ENCODE data around the gene PRRC2C.

Gene PRRC2C

GRCh38 chr1:171477804-171478203 is 7.5 kb upstream of the PRRC2C start:
- no peak for DNase-seq (ENCODE audit: low spot score in 2 of 2)
- Histone ChIP-seq H3K36me3 (replicated peaks) (no peaks in the 10 kb centered on the region), H3K4me1 (no peaks in the 10 kb centered on the region), H3K4me3 (no peak overlapping the region), H3K27me3 (ENCODE audit: low read depth) (peaks cover 3% of the 10 kb centered on the region; the same call in 1 of the 2 replicates), H3K9me3 (no peaks in the 10 kb centered on the region)
- in situ Hi-C loops (cut with MboI; ENCODE audit: low sequenced_read_pairs) = no loop called here

DNA sequence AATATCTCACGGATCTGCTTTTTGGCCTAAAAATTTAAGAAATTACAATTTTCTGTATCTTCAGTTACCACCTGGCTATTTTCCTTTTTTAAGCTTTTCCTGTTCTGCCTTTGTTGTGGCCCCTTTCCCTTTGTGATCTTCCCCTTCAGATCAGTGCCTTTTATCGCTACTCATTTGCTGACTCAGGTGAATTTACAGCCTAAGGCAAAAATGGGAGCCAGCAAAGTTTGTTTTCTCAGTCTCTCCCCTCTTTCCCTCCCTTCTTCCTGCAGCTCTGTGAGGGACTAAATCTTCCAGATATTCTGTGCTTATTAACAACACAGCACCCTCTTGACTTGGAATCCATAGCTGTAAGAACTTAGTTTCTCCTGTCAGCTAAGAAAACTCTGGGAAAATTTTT is 5.3 kb upstream of the PRRC2C start:
- no peak overlapping the region for H3K4me3 ChIP-seq
- DNase-seq (ENCODE audit: low spot score in 2 of 2) = no peak
- in situ Hi-C loops (cut with MboI; ENCODE audit: low sequenced_read_pairs) = no loop called here

DNA sequence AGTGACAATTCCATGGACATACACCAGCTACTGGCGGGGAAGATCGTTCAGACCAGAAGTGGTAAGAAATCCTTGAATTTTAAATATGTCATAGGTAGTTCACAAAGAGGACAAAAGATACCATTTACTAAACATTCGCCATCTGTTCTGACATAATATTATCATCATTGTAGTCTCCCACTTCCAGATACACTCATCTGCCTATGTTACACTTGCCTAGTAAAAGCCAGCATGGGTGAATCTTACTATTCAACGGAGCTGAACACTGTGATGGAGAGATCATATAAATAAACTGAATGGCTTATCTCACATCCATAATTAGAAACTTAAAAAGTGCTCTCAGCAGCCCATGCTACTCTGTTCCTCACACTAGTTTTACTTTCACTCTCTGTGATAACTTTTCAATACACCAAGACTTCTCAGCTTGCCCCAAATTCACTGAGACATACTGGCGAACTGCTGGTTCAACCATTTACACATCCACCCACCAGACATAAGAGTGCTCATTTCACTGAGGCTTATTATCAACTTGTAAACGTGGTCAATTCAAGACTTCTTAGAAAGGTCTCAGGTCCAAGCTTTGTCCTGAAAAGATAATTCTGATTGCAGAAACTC is 463 bp upstream of the PRRC2C start:
- Histone ChIP-seq H3K27me3 (ENCODE audit: low read depth) (no peaks in the 10 kb centered on the region), H3K36me3 (replicated peaks) (peaks cover 6% of the 10 kb centered on the region; the same call in 1 of the 2 replicates), H3K9me3 (no peaks in the 10 kb centered on the region), H3K4me3 (peak overlapping the region; percentile 93), H3K4me1 (peaks cover 9% of the 10 kb centered on the region)
- no peak for DNase-seq (ENCODE audit: low spot score in 2 of 2)
- in situ Hi-C loops (cut with MboI; ENCODE audit: low sequenced_read_pairs) = no loop called here

More for the DNA sequence above, 5.3 kb upstream of the PRRC2C start:
- H3K36me3 ChIP-seq (replicated peaks) = no peaks in the 10 kb centered on the region
- peaks cover 3% of the 10 kb centered on the region; the same call in 1 of the 2 replicates for H3K27me3 ChIP-seq (ENCODE audit: low read depth)
- H3K9me3 ChIP-seq = no peaks in the 10 kb centered on the region
- H3K4me1 ChIP-seq = peaks cover 4% of the 10 kb centered on the region

DNA sequence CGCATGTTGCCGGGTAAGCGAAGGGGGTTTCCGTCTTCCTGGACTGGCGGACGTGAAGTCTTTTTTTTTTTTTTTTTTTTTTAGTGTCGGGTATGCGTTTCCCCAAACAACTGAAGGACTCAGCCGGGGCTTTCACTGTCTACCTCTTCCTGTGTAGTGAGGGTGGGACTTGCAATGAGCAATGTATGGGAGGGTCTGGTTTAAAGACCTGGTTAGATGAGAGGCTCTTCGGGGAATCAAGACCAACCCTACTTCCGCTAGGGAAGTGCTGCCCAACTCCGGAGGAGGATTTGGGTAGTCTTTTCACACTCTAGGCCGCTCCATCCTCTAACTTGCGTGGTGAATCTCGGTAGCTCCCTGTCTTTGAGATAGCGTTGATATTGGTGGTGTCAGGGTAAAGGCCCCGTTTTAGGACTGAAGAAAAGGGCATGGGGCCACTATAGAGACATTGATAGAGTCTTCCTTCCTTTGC is 754 bp downstream of the PRRC2C start:
- in situ Hi-C loops (cut with MboI; ENCODE audit: low sequenced_read_pairs) = no loop called here
- Histone ChIP-seq H3K36me3 (replicated peaks) (peaks cover 9% of the 10 kb centered on the region), H3K4me1 (peaks cover 9% of the 10 kb centered on the region), H3K9me3 (no peaks in the 10 kb centered on the region), H3K27me3 (ENCODE audit: low read depth) (no peaks in the 10 kb centered on the region), H3K4me3 (peak overlapping the region; percentile 93)
- peak in 1 of 2 experiments; percentile 56 for DNase-seq (ENCODE audit: low spot score in 2 of 2)

GRCh38 chr1:171487038-171487437 is 1.7 kb downstream of the PRRC2C start:
- H3K4me3 ChIP-seq = peak overlapping the region; percentile 93

DNA sequence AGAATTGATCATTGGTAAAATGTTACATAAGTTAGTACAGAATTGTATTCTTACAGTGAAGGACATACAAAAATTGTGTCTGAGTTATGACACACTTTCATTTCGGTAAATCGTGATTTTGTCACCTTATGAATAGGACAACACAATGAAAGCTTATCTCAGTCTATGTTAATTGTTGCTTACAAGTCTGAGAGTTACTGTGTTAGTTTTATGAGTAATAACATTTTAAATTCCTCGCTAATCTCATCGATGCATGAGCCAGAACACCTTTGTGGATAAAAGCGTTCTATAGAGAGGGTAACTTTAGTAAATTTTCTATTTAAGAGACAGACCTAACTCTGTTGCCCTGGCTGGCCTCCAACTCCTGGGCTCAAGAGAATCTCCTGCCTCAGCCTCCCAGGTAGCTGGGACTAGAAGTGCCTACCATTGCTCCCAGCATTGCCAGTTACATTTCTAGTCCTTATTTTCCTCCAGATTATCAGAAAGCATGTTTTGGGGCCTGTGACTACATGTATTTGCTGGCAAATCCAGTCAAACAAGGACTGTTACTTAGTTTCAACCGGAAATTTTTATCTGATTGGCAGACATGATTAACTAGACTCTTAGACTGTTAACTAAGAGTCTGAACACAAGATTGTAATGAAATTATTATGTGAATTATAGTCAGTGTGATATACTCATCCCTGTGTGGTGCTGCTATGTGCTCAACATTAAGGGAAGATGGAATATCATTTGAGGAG is 3.0 kb downstream of the PRRC2C start:
- no peak overlapping the region for H3K4me3 ChIP-seq
- H3K9me3 ChIP-seq = no peaks in the 10 kb centered on the region
- H3K36me3 ChIP-seq (replicated peaks) = peaks cover 12% of the 10 kb centered on the region
- H3K4me1 ChIP-seq = peaks cover 9% of the 10 kb centered on the region
- H3K27me3 ChIP-seq (ENCODE audit: low read depth) = no peaks in the 10 kb centered on the region
- DNase-seq (ENCODE audit: low spot score in 2 of 2) = no peak
- in situ Hi-C loops (cut with MboI; ENCODE audit: low sequenced_read_pairs) = no loop called here

More at GRCh38 chr1:171487038-171487437, 1.7 kb downstream of the PRRC2C start:
- DNase-seq (ENCODE audit: low spot score in 2 of 2) = no peak
- Histone ChIP-seq H3K4me1 (peaks cover 9% of the 10 kb centered on the region), H3K9me3 (no peaks in the 10 kb centered on the region), H3K36me3 (replicated peaks) (peaks cover 12% of the 10 kb centered on the region), H3K27me3 (ENCODE audit: low read depth) (no peaks in the 10 kb centered on the region)
- in situ Hi-C loops (cut with MboI; ENCODE audit: low sequenced_read_pairs) = no loop called here

GRCh38 chr1:171494076-171494475 is 8.7 kb downstream of the PRRC2C start:
- peaks cover 9% of the 10 kb centered on the region for H3K36me3 ChIP-seq (replicated peaks)
- H3K27me3 ChIP-seq (ENCODE audit: low read depth) = no peaks in the 10 kb centered on the region
- DNase-seq (ENCODE audit: low spot score in 2 of 2) = no peak
- in situ Hi-C loops (cut with MboI; ENCODE audit: low sequenced_read_pairs) = no loop called here
- peaks cover 2% of the 10 kb centered on the region; the same call in 1 of the 2 replicates for H3K4me1 ChIP-seq
- H3K4me3 ChIP-seq = no peak overlapping the region
- H3K9me3 ChIP-seq = no peaks in the 10 kb centered on the region

DNA sequence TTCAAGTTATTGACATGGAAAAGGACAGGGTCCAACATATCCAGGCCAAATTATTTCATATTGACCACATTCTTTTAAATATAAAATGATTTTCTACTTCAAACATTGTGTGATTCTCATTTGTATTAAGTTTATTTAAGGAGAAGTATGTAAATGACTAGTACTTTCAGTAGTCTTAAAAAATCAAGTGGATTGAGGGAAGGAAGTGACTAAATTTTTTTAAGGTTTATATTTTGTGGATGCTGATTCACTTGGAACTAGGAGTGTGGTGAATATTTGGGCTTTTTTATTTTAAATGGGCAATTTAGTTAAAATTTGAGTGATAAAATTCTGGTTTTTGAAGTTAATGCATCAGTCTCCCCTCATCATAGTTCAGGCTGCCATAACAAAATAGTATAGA is 10.1 kb downstream of the PRRC2C start:
- Histone ChIP-seq H3K27me3 (ENCODE audit: low read depth) (no peaks in the 10 kb centered on the region), H3K9me3 (no peaks in the 10 kb centered on the region), H3K4me3 (no peak overlapping the region), H3K36me3 (replicated peaks) (peaks cover 6% of the 10 kb centered on the region; the same call in 1 of the 2 replicates), H3K4me1 (0 out of 2 replicates have a peak, but pooled peaks cover 2% of the 10 kb centered on the region)
- DNase-seq (ENCODE audit: low spot score in 2 of 2) = no peak
- in situ Hi-C loops (cut with MboI; ENCODE audit: low sequenced_read_pairs) = no loop called here

DNA sequence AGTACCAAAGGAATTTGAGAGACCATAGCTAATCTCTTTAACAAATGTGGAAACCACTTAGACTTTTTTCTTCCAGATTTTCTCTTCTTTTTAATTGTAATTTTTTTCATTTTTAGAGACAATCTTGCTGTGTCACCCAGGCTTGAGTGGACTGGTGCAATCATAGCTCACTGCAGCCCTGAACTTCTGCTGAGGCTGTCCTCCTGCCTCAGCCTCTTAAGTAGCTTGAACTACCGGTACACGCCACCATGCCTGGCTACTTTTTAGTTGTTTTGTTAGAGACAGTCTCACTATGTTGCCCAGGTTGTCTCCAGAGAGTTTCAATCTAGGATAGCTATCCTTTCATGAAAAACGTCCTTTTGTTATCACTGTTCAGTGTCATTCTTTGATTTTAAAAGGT is 15.0 kb downstream of the PRRC2C start:
- Histone ChIP-seq H3K4me3 (no peak overlapping the region), H3K36me3 (replicated peaks) (no peaks in the 10 kb centered on the region), H3K4me1 (peaks cover 7% of the 10 kb centered on the region), H3K9me3 (no peaks in the 10 kb centered on the region), H3K27me3 (ENCODE audit: low read depth) (no peaks in the 10 kb centered on the region)
- in situ Hi-C loops (cut with MboI; ENCODE audit: low sequenced_read_pairs) = no loop called here
- no peak for DNase-seq (ENCODE audit: low spot score in 2 of 2)

DNA sequence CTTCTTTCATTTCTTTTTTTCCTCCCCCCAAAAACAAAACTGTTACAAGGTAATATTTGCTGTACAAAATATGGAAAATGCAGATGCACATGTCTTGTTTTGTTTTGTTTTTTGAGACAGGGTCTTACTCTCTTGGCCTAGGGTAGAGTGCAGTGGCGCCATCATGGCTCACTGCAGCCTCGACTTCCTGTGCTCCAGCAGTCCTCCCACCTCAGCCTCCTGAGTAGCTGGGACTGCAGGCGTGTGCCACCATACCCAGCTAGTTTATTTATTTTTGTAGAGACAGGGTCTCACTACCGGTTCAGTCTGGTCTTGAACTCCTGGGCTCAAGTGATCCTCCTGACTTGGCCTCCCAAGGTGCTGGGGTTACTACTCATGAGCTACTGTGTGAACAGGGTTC is 15.5 kb downstream of the PRRC2C start:
- in situ Hi-C loops (cut with MboI; ENCODE audit: low sequenced_read_pairs) = no loop called here
- Histone ChIP-seq H3K27me3 (ENCODE audit: low read depth) (no peaks in the 10 kb centered on the region), H3K9me3 (no peaks in the 10 kb centered on the region), H3K4me3 (no peak overlapping the region), H3K36me3 (replicated peaks) (no peaks in the 10 kb centered on the region), H3K4me1 (peaks cover 7% of the 10 kb centered on the region)
- DNase-seq (ENCODE audit: low spot score in 2 of 2) = no peak

- H3K4me1 ChIP-seq = peaks cover 11% of the 10 kb centered on the region
- in situ Hi-C loops (cut with MboI; ENCODE audit: low sequenced_read_pairs) = no loop called here
- no peaks in the 10 kb centered on the region for H3K9me3 ChIP-seq
- peak in 1 of 2 experiments; percentile 14 for DNase-seq (ENCODE audit: low spot score in 2 of 2)
- H3K4me3 ChIP-seq = no peak overlapping the region
- no peaks in the 10 kb centered on the region for H3K27me3 ChIP-seq (ENCODE audit: low read depth)
- H3K36me3 ChIP-seq (replicated peaks) = no peaks in the 10 kb centered on the region
Measured at GRCh38 chr1:171501305-171502024, 16.1 kb downstream of the PRRC2C start.

GRCh38 chr1:171506525-171507304 is 21.4 kb downstream of the PRRC2C start:
- H3K9me3 ChIP-seq = no peaks in the 10 kb centered on the region
- no peak overlapping the region for H3K4me3 ChIP-seq
- peaks cover 13% of the 10 kb centered on the region for H3K4me1 ChIP-seq
- H3K36me3 ChIP-seq (replicated peaks) = no peaks in the 10 kb centered on the region
- DNase-seq (ENCODE audit: low spot score in 2 of 2) = no peak
- H3K27me3 ChIP-seq (ENCODE audit: low read depth) = no peaks in the 10 kb centered on the region
- in situ Hi-C loops (cut with MboI; ENCODE audit: low sequenced_read_pairs) = no loop called here

GRCh38 chr1:171507435-171507834 is 22.1 kb downstream of the PRRC2C start:
- no peaks in the 10 kb centered on the region for H3K9me3 ChIP-seq
- in situ Hi-C loops (cut with MboI; ENCODE audit: low sequenced_read_pairs) = no loop called here
- DNase-seq (ENCODE audit: low spot score in 2 of 2) = no peak
- H3K4me1 ChIP-seq = peaks cover 11% of the 10 kb centered on the region
- peaks cover 4% of the 10 kb centered on the region; the same call in 1 of the 2 replicates for H3K36me3 ChIP-seq (replicated peaks)
- H3K27me3 ChIP-seq (ENCODE audit: low read depth) = no peaks in the 10 kb centered on the region
- no peak overlapping the region for H3K4me3 ChIP-seq
